Peyer's patch (tissue), 4 donors: ENCODE data around the gene DISC1. TPM values are rescaled to one million over a fixed set of nuclear protein-coding genes. Genes with fewer than 3 reads are reported as not detected.

Experiments used
- DNase-seq, 3 donors: peaks; one replicate each; pipeline ENCODE4 v3.0.0-alpha.2; 2017 to 2019
- H3K27ac ChIP-seq, 4 donors: fragments of 200-600 bp; sonication (generic); one replicate each; pipeline ENCODE4 v1.5.1; 2016 to 2019
- H3K27me3 ChIP-seq, 2 donors: fragments of 200-600 bp; sonication (generic); one replicate each; pipeline ENCODE4 v1.5.1; 2019
- H3K36me3 ChIP-seq, 3 donors: fragments of 200-600 bp; sonication (generic); one replicate each; pipeline ENCODE4 v1.5.1; 2016 to 2019
- H3K4me1 ChIP-seq, 4 donors: fragments of 200-600 bp; sonication (generic); one replicate each; pipeline ENCODE4 v1.5.1; 2016 to 2019
- H3K4me3 ChIP-seq, 4 donors: fragments of 200-600 bp; sonication (generic); 1 replicate in 3 of 4; 2 replicates in 1 of 4; pipeline ENCODE4 v1.5.1; 2016 to 2019; ENCODE audit warnings: mild to moderate bottlenecking in 1 of 4
- H3K9me3 ChIP-seq, 4 donors: fragments of 200-600 bp; sonication (generic); one replicate each; pipeline ENCODE4 v1.5.1; 2016 to 2019; ENCODE audit warnings: mild to moderate bottlenecking in 1 of 4
- POLR2A ChIP-seq, 2 donors: fragments of 450-650 bp; IDR thresholded peaks; one replicate each; pipeline ENCODE4 v1.5.1; 2017; ENCODE audit warnings: antibody characterized with exemption in 2 of 2, mild to moderate bottlenecking in 2 of 2, moderate library complexity in 2 of 2
- total RNA-seq, 4 donors: library from RNA; depleted of rRNA; stranded (reverse); fragments of >200 nt; gene quantifications; one replicate each; pipeline ENCODE4 v1.1.0, GENCODE V29; 2016
- TF ChIP-seq, protein P1 (sequence below), 6 experiments: fragments of 450-650 bp in 4 of 6; fragments of 200-600 bp in 2 of 6; sonication (generic) in 1 of 6; IDR thresholded peaks; one replicate each; pipeline ENCODE4 v1.5.1; 2017 to 2019; ENCODE audit warnings: antibody characterized with exemption in 6 of 6, mild to moderate bottlenecking in 3 of 6, moderate library complexity in 1 of 6

The DISC1 gene
- total RNA-seq, 4 donors from 2014 or later = 2.3 to 39.6 (median 5.6) TPM

GRCh38 chr1:232029315-232029714 is 402.7 kb downstream of the DISC1 start:
- no peak for DNase-seq
- Histone ChIP-seq H3K27me3 (no peaks in the 10 kb centered on the region), H3K4me3 (no peak overlapping the region), H3K4me1 (no peaks in the 10 kb centered on the region), H3K9me3 (no peaks in the 10 kb centered on the region), H3K27ac (no peak overlapping the region), H3K36me3 (no peaks in the 10 kb centered on the region)
- no peak for TF ChIP-seq POLR2A (IDR thresholded peaks at IDR 0.05)
- TF ChIP-seq, protein P1, sequence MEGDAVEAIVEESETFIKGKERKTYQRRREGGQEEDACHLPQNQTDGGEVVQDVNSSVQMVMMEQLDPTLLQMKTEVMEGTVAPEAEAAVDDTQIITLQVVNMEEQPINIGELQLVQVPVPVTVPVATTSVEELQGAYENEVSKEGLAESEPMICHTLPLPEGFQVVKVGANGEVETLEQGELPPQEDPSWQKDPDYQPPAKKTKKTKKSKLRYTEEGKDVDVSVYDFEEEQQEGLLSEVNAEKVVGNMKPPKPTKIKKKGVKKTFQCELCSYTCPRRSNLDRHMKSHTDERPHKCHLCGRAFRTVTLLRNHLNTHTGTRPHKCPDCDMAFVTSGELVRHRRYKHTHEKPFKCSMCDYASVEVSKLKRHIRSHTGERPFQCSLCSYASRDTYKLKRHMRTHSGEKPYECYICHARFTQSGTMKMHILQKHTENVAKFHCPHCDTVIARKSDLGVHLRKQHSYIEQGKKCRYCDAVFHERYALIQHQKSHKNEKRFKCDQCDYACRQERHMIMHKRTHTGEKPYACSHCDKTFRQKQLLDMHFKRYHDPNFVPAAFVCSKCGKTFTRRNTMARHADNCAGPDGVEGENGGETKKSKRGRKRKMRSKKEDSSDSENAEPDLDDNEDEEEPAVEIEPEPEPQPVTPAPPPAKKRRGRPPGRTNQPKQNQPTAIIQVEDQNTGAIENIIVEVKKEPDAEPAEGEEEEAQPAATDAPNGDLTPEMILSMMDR (IDR thresholded peaks at IDR 0.05) = no peak

- Histone ChIP-seq H3K4me3 (no peak overlapping the region), H3K27me3 (no peaks in the 10 kb centered on the region), H3K36me3 (no peaks in the 10 kb centered on the region), H3K4me1 (no peaks in the 10 kb centered on the region), H3K27ac (no peak overlapping the region), H3K9me3 (no peaks in the 10 kb centered on the region)
- no peak for DNase-seq
- TF ChIP-seq, protein P1 (IDR thresholded peaks at IDR 0.05) = no peak
- TF ChIP-seq POLR2A (IDR thresholded peaks at IDR 0.05) = no peak
These were observed 404.6 kb downstream of the DISC1 start for GRCh38 chr1:232031156-232031555.

DNA sequence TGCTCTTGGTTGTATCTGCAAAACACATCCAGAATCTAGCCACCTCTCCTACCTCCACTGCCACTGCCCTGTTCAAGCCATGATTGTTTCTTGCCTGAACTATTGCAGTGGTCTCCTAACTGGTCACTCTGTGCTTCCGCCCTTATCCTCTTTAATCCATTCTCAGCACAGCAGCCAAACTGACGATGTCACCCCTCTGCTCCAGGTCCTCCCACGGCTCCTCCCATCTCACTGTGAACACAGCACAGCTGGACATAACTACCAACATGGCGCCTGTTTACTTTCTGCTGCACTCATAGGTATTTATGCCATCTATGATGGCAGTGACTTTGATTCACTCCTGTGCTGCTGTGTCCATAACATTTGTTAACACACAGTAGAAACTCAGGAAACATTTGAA is 406.7 kb downstream of the DISC1 start:
- TF ChIP-seq POLR2A (IDR thresholded peaks at IDR 0.05) = no peak
- TF ChIP-seq, protein P1 (IDR thresholded peaks at IDR 0.05) = no peak
- Histone ChIP-seq H3K4me3 (no peak overlapping the region), H3K4me1 (no peaks in the 10 kb centered on the region), H3K36me3 (no peaks in the 10 kb centered on the region), H3K9me3 (no peaks in the 10 kb centered on the region), H3K27ac (no peak overlapping the region), H3K27me3 (no peaks in the 10 kb centered on the region)
- DNase-seq = no peak

GRCh38 chr1:232034556-232034955 is 408.0 kb downstream of the DISC1 start:
- no peak for DNase-seq
- H3K4me1 ChIP-seq = no peaks in the 10 kb centered on the region
- no peaks in the 10 kb centered on the region for H3K27me3 ChIP-seq
- no peaks in the 10 kb centered on the region for H3K36me3 ChIP-seq
- H3K27ac ChIP-seq = no peak overlapping the region
- H3K9me3 ChIP-seq = no peaks in the 10 kb centered on the region
- TF ChIP-seq POLR2A (IDR thresholded peaks at IDR 0.05) = no peak
- TF ChIP-seq, protein P1 (IDR thresholded peaks at IDR 0.05) = no peak
- no peak overlapping the region for H3K4me3 ChIP-seq

DNA sequence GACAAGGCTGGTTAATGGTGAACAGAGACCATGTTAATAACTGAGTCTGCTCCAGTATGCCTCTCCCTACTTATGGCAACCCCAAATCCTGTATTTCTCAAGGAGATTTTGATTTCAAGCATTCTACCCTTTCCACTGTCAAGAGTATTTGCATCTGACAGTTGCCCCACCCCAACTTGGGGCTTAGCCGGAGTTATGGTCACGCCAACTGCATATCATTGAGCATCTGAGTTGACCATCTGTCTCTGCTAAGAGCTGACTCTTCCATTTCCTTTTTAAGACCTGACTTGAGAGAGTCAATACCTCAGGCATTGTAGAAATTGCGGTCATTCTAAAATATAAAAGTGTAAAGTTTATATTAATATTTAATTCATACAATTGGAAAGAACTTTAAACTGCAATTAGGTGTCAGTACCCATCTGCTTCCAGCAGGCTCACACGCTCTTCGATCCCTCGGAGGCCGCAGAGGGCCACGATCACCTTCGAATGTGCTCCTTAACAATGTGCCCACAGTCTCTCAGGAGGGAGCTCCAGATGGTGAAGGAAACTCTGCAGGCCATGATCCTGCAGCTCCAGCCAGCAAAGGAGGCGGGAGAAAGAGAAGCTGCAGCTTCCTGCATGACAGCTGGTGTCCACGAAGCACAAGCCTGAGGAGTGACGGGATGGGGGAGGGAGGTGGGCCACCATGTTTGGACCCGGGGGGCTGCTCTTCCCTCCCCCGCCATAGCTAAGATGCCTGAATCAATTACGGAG is 409.8 kb downstream of the DISC1 start:
- H3K9me3 ChIP-seq = no peaks in the 10 kb centered on the region
- TF ChIP-seq, protein P1 (IDR thresholded peaks at IDR 0.05) = no peak
- TF ChIP-seq POLR2A (IDR thresholded peaks at IDR 0.05) = no peak
- H3K36me3 ChIP-seq = no peaks in the 10 kb centered on the region
- DNase-seq = no peak
- H3K27me3 ChIP-seq = no peaks in the 10 kb centered on the region
- no peaks in the 10 kb centered on the region for H3K4me1 ChIP-seq
- no peak overlapping the region for H3K27ac ChIP-seq
- H3K4me3 ChIP-seq = no peak overlapping the region
